Fibroblast of peridontal ligament (primary cell): ENCODE data around the gene SERPINF2.
A peak's percentile ranks its signal among the peaks of the same experiment; 100 is the strongest.
"Not testable (repeated sequence)": the region's sequence is repeated elsewhere in the genome, so short reads cannot be mapped to it uniquely, and the experiment has no call there.

Source experiments
- DNase-seq: peaks from one replicate; pipeline ENCODE4 v3.0.0-alpha.2; 2010; ENCODE audit errors: extremely low read depth

Gene SERPINF2

GRCh38 chr17:1762901-1763898, 20.5 kb downstream of the SERPINF2 start:
- DNase-seq = peak; percentile 90

GRCh38 chr17:1764284-1764683, 21.6 kb downstream of the SERPINF2 start:
- peak; percentile 89 for DNase-seq

DNA sequence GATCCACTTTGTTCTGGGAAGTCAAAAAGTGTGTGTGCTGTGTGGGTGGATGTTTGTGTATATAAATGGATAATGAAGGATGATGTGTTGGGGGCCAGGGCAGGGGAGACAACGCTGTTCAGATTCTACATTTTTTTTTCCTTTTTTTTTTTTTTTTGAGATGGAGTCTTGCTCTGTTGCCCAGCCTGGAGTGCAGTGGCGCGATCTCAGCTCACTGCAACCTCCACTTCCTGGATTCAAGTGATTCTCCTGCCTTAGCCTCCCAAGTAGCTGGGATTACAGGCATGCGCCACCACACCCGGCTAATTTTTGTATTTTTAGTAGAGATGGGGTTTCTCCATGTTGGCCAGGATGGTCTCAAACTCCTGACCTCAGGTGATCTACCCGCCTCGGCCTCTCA, 22.0 kb downstream of the SERPINF2 start:
- DNase-seq = not testable (repeated sequence)

- no peak for DNase-seq
Measured at GRCh38 chr17:1765576-1765975, 22.9 kb downstream of the SERPINF2 start.

DNA sequence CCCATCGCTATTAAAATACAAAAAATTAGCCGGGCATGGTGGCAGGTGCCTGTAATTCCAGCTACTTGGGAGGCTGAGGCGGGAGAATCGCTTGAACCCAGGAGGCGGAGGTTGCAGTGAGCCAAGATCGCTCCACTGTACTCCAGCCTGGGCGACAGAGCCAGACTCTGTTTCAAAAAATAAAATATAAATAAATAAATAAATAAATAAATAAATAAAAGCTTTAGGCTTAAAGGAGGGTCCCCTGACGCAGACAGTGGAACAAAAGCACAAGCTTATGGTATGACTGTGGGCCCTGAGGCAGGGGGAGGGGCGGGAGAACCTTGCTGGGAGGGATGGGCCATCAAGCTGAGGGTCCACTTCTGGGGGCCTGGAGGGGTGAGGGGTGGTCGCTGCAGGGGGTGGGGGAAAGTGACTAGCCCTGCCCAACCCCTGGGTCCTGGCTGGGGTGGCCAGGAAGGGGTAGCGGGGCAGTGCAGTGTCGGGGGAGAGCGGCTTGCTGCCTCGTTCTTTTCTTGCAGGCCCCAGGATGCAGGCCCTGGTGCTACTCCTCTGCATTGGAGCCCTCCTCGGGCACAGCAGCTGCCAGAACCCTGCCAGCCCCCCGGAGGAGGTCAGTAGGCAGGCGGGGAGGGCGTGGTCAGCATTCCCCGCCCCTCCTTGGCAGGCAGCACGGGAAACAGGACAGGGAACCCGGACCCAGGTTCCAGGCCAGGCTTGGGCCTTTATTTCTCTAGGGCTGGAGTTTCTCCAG, 23.9 kb downstream of the SERPINF2 start:
- DNase-seq = no peak

DNA sequence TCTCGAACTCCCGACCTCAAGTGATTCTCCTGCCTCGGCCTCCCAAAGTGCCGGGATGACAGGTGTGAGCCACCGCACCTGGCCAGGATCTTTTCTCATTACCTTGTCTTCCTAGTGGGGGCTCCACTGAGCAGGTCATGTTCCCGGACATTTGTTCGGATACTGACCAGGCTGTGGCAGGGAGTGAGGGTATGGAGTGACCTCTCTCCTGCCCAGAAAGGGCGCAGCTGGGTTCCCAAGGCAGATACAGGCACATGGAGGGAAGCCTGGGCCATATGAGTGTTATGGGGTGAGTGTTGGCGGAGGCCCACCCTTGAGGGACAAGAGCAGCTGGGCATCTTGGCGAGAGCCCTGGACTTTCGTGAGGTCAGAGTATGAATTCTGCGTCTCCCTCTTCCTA, 24.7 kb downstream of the SERPINF2 start:
- DNase-seq = no peak

GRCh38 chr17:1769822-1770477, 27.3 kb downstream of the SERPINF2 start:
- DNase-seq = no peak

DNA sequence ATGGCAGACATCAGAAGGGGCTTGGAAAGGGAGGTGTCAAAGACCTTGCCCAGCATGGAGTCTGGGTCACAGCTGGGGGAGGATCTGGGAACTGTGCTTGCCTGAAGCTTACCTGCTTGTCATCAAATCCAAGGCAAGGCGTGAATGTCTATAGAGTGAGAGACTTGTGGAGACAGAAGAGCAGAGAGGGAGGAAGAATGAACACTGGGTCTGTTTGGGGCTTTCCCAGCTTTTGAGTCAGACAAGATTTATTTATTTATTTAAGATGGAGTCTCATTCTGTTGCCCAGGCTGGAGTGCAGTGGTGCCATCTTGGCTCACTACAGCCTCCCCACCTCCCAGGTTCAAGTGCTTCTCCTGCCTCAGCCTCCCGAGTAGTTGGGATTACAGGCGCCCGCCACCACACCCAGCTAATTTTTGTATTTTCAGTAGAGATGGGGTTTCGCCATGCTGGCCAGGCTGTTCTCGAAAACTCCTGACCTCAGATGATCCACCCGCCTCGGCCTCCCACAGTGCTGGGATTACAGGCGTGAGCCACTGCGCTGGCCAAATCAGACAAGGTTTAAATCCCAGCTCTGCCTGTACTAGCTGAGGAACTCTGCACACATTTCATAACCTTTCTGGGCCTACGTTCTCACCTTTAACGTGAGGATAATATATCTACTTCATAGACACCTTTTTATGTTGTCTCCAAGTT, 30.5 kb downstream of the SERPINF2 start:
- not testable (repeated sequence) for DNase-seq

- DNase-seq = no peak
Measured at GRCh38 chr17:1773696-1774181, 31.1 kb downstream of the SERPINF2 start.

GRCh38 chr17:1774390-1775176, 31.9 kb downstream of the SERPINF2 start:
- DNase-seq = no peak

DNA sequence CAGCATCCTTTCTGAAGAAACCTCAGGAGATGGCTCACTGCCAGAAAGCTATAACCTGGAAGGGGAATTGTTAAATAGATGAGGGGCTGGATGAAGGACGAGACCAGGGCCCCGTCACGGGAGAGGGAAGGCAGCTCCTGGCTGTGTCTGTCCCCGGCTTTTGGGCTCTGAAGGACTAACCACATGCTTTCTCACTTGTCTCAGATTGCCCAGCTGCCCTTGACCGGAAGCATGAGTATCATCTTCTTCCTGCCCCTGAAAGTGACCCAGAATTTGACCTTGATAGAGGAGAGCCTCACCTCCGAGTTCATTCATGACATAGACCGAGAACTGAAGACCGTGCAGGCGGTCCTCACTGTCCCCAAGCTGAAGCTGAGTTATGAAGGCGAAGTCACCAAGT, 33.7 kb downstream of the SERPINF2 start:
- DNase-seq = no peak

DNA sequence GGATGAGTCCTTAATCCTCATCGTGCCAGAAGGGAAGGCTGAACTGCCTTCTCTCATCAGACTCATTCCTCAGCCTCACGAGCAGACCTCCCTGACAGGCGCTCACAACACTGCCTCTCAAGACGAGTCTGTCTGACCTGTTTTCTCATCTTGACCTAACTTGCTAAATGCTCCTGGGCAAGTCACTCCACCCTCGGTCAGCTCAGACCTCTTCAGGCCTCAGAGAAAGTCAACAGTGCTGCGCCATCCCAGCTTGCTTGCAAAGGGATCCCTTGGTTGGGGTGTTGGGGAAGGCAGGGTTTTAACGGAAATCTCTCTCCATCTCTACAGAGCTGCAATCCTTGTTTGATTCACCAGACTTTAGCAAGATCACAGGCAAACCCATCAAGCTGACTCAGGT, 34.2 kb downstream of the SERPINF2 start:
- DNase-seq = no peak

GRCh38 chr17:1779571-1780131, 37.0 kb downstream of the SERPINF2 start:
- DNase-seq = peak; percentile 99

DNA sequence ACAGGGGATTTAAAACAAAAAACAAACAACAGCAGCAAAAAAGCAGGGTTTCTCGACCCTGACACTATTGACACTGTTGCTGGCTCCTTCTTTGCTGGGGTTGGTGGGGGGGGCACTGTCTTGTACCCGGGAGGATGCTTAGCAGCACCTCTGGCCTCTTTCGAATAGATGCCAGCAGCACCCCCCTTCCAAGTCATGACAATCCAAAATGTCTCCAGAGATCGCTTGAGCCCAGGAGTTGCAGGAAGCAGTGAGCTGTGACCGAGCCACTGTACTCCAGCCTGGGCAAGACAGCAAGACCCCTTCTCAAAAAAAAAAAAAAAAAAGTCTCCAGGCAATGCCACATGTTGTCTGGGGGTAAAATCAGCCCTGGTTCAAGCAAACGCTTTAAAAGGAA, 39.5 kb downstream of the SERPINF2 start:
- DNase-seq = no peak

DNA sequence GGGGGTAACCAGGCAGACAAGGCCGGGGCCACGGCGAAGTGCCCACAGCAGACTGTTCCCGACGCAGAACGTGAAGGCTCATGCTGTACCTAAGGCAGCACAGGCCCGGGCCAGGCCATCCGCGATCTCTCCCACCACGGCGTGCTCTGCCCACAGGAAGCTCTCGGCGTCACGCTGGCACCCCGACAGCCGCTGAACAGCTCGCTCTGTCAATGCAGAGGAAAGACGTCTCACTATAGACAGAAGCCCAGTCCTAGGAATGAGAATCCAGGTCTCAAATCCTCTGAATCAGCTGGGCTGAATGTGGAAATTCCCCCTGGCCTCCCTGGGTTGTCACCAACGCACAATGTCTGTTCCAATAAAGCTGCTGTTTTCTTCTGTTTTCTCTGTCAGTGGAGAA, 40.6 kb downstream of the SERPINF2 start:
- peak; percentile 20 for DNase-seq

GRCh38 chr17:1783834-1784611, 41.4 kb downstream of the SERPINF2 start:
- DNase-seq = peak; percentile 97

- DNase-seq = no peak
Measured at GRCh38 chr17:1785930-1786329, 43.3 kb downstream of the SERPINF2 start.

DNA sequence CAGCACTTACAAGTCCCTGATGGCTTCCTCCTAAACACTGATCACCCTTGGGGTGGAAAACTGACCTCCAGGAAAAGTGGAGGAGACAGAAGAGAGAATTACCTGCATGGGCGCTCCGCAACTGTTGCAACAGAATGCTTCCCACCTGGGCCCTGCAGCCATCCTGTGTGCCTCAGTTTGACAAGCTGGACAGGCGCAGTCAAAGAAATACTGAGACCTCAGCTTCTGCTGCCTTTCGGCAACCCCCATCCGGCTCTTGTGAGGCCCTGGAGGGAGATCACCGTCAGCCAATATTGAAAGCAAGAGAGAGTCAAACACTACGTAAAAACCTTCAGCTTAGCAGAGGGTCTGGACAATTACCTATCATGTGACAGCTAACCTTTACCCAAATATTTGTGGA, 44.0 kb downstream of the SERPINF2 start:
- no peak for DNase-seq

DNA sequence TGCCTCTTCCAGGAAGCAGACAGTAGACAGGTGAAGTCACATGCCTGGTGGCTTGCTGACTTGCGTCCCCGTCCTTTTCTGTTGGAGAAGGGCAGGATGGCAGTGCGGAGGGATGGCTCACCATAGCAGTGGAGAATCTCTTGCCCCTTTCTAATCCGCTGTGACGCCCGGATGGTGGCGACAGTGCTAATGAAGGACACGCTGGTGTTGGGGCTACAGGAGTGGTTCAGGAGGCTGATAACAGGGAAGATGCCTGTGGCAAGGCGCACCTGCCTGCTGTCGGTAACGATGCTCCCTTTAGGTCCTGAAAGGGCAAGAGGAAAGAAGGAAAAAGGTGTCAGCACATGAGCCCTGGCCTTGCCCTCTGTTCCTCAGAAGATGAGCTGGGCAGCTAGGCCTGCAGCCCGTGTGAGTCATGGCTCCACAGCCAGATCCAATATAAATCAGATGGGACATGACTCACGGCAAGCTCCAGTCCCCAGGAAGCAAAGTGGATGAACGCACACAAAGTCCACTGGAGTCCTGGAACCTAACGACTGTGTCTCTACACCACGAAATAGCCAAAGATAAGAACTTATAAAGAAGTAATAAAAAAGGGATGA, 44.7 kb downstream of the SERPINF2 start:
- DNase-seq = peak; percentile 92
